ENCODE results near the gene NUDC. TPM values are rescaled to one million over a fixed set of nuclear protein-coding genes. Genes with fewer than 3 reads are reported as not detected.

The NUDC gene
- total and polyA plus RNA-seq, 2 of the 13 experiments (the other 11 are each of a cell fraction or from before 2014, with no cell fraction given): 34.7 to 104 TPM

- peak; percentile 71 for TF ChIP-seq RFX3 (CRISPR knock-in tag; IDR thresholded peaks at IDR 0.05)
- peak; percentile 88; the same call in 1 of the 2 replicates for TF ChIP-seq ZNF724P (CRISPR knock-in tag; IDR thresholded peaks at IDR 0.05; ENCODE audit: borderline replicate concordance)
- TF ChIP-seq CEBPG (CRISPR knock-in tag; IDR thresholded peaks at IDR 0.05): peak; percentile 95
- TF ChIP-seq ZNF644 (CRISPR knock-in tag; IDR thresholded peaks at IDR 0.05; ENCODE audit: low read depth): 0 out of 2 replicates have a peak, but pooled peaks have one; percentile 18
- peak; percentile 68; the same call in 1 of the 2 replicates for TF ChIP-seq ZNF564 (CRISPR knock-in tag; IDR thresholded peaks at IDR 0.05)
- 0 out of 2 replicates have a peak, but pooled peaks have one; percentile 80 for TF ChIP-seq ZNF576 (CRISPR knock-in tag; IDR thresholded peaks at IDR 0.05)
- TF ChIP-seq TCF7 (IDR thresholded peaks at IDR 0.05; ENCODE audit: low read depth): peak; percentile 32; the same call in 1 of the 2 replicates
- peak; percentile 60; the same call in 1 of the 2 replicates for TF ChIP-seq JUN (CRISPR knock-in tag; IDR thresholded peaks at IDR 0.05)
- TF ChIP-seq HDAC6 (IDR thresholded peaks at IDR 0.05; ENCODE audit: low read depth, low read length): no peak
- TF ChIP-seq, protein P1, sequence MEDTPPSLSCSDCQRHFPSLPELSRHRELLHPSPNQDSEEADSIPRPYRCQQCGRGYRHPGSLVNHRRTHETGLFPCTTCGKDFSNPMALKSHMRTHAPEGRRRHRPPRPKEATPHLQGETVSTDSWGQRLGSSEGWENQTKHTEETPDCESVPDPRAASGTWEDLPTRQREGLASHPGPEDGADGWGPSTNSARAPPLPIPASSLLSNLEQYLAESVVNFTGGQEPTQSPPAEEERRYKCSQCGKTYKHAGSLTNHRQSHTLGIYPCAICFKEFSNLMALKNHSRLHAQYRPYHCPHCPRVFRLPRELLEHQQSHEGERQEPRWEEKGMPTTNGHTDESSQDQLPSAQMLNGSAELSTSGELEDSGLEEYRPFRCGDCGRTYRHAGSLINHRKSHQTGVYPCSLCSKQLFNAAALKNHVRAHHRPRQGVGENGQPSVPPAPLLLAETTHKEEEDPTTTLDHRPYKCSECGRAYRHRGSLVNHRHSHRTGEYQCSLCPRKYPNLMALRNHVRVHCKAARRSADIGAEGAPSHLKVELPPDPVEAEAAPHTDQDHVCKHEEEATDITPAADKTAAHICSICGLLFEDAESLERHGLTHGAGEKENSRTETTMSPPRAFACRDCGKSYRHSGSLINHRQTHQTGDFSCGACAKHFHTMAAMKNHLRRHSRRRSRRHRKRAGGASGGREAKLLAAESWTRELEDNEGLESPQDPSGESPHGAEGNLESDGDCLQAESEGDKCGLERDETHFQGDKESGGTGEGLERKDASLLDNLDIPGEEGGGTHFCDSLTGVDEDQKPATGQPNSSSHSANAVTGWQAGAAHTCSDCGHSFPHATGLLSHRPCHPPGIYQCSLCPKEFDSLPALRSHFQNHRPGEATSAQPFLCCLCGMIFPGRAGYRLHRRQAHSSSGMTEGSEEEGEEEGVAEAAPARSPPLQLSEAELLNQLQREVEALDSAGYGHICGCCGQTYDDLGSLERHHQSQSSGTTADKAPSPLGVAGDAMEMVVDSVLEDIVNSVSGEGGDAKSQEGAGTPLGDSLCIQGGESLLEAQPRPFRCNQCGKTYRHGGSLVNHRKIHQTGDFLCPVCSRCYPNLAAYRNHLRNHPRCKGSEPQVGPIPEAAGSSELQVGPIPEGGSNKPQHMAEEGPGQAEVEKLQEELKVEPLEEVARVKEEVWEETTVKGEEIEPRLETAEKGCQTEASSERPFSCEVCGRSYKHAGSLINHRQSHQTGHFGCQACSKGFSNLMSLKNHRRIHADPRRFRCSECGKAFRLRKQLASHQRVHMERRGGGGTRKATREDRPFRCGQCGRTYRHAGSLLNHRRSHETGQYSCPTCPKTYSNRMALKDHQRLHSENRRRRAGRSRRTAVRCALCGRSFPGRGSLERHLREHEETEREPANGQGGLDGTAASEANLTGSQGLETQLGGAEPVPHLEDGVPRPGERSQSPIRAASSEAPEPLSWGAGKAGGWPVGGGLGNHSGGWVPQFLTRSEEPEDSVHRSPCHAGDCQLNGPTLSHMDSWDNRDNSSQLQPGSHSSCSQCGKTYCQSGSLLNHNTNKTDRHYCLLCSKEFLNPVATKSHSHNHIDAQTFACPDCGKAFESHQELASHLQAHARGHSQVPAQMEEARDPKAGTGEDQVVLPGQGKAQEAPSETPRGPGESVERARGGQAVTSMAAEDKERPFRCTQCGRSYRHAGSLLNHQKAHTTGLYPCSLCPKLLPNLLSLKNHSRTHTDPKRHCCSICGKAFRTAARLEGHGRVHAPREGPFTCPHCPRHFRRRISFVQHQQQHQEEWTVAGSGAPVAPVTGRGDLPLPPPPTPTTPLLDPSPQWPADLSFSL (CRISPR knock-in tag; IDR thresholded peaks at IDR 0.05): peak; percentile 89
- TF ChIP-seq, protein P2, sequence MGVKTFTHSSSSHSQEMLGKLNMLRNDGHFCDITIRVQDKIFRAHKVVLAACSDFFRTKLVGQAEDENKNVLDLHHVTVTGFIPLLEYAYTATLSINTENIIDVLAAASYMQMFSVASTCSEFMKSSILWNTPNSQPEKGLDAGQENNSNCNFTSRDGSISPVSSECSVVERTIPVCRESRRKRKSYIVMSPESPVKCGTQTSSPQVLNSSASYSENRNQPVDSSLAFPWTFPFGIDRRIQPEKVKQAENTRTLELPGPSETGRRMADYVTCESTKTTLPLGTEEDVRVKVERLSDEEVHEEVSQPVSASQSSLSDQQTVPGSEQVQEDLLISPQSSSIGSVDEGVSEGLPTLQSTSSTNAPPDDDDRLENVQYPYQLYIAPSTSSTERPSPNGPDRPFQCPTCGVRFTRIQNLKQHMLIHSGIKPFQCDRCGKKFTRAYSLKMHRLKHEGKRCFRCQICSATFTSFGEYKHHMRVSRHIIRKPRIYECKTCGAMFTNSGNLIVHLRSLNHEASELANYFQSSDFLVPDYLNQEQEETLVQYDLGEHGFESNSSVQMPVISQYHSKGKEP (CRISPR knock-in tag; IDR thresholded peaks at IDR 0.05): no peak; the same call in 1 of the 2 replicates
- peak; percentile 66; the same call in 1 of the 2 replicates for TF ChIP-seq HHEX (CRISPR knock-in tag; IDR thresholded peaks at IDR 0.05)
- peak; percentile 90 for TF ChIP-seq MED8 (CRISPR knock-in tag; IDR thresholded peaks at IDR 0.05; ENCODE audit: insufficient replicate concordance)
- TF ChIP-seq ELF3 (CRISPR knock-in tag; IDR thresholded peaks at IDR 0.05): peak; percentile 76
- no peak; the same call in 1 of the 2 replicates for TF ChIP-seq ZSCAN9 (CRISPR knock-in tag; IDR thresholded peaks at IDR 0.05; ENCODE audit: borderline replicate concordance)
- peak; percentile 83; the same call in 1 of the 2 replicates for TF ChIP-seq MIER3 (CRISPR knock-in tag; IDR thresholded peaks at IDR 0.05; ENCODE audit: borderline replicate concordance)
- TF ChIP-seq ZNF329 (CRISPR knock-in tag; IDR thresholded peaks at IDR 0.05; ENCODE audit: low read depth): 0 out of 2 replicates have a peak, but pooled peaks have one; percentile 56
- TF ChIP-seq KLF6 (CRISPR knock-in tag; IDR thresholded peaks at IDR 0.05): peak; percentile 69
- TF ChIP-seq, protein P3, sequence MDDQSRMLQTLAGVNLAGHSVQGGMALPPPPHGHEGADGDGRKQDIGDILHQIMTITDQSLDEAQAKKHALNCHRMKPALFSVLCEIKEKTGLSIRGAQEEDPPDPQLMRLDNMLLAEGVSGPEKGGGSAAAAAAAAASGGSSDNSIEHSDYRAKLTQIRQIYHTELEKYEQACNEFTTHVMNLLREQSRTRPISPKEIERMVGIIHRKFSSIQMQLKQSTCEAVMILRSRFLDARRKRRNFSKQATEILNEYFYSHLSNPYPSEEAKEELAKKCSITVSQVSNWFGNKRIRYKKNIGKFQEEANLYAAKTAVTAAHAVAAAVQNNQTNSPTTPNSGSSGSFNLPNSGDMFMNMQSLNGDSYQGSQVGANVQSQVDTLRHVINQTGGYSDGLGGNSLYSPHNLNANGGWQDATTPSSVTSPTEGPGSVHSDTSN (CRISPR knock-in tag; IDR thresholded peaks at IDR 0.05; ENCODE audit: borderline replicate concordance): no peak
- TF ChIP-seq STAG1 (CRISPR knock-in tag; IDR thresholded peaks at IDR 0.05): peak; percentile 4; the same call in 1 of the 2 replicates
- no peak for TF ChIP-seq ZNF136 (CRISPR knock-in tag; IDR thresholded peaks at IDR 0.05; ENCODE audit: low read depth)
Observed at GRCh38 chr1:26910343-26911160, 11.0 kb upstream of the NUDC start (continued).

All from HepG2 (cell line).